H1 (cell line): Measurements from ENCODE around the gene CCL26. TPM values are rescaled to one million over a fixed set of nuclear protein-coding genes. Genes with fewer than 3 reads are reported as not detected.

Experiments
- CTCF ChIA-PET: fragments of 300-600 bp; sonication (Branson Sonifier 250); formaldehyde crosslinking; loops from one replicate; lab custom pipeline; 2021; ENCODE audit not compliant: partially characterized antibody; lab: Charles Lee
- POLR2A ChIA-PET: fragments of 300-600 bp; sonication (Branson Sonifier 250); formaldehyde crosslinking; loops from one replicate; lab custom pipeline; 2021; ENCODE audit warnings: inconsistent platforms; ENCODE audit not compliant: partially characterized antibody; lab: Charles Lee
- DNase-seq, 2 experiments: peaks; one replicate each; pipeline versions ENCODE4 v3.0.0 to v3.0.0-alpha.2; 2010 to 2022; ENCODE audit warnings: low spot score in 2 of 2, low read depth in 1 of 2, mixed read lengths in 1 of 2
- FAIRE-seq: peaks from 2 replicates; lab custom pipeline; 2011; peaks lifted over from hg19 to GRCh38; lab: Jason Lieb, UNC
- H2AFZ ChIP-seq: 2 replicates; pipeline ENCODE4 v1.8.1; 2012; ENCODE audit warnings: low read length, inconsistent platforms
- H2AK5ac ChIP-seq: 2 replicates; pipeline ENCODE4 v1.6.1; 2013; ENCODE audit warnings: low read depth, low read length
- H2BK120ac ChIP-seq: replicated peaks from 2 replicates; pipeline ENCODE3; 2013; ENCODE audit warnings: low read depth, low read length, inconsistent platforms
- H2BK12ac ChIP-seq: 2 replicates; pipeline ENCODE4 v1.6.1; 2013; ENCODE audit warnings: low read depth, low read length
- H2BK15ac ChIP-seq: 2 replicates; pipeline ENCODE4 v1.6.1; 2013; ENCODE audit warnings: low read length
- H2BK20ac ChIP-seq: 2 replicates; pipeline ENCODE4 v1.6.1; 2013; ENCODE audit warnings: low read length
- H2BK5ac ChIP-seq: 2 replicates; pipeline ENCODE4 v1.6.1; 2013; ENCODE audit warnings: low read depth, low read length
- H3K14ac ChIP-seq: 2 replicates; pipeline ENCODE4 v1.6.1; 2013; ENCODE audit warnings: inconsistent platforms; ENCODE audit not compliant: insufficient read length
- H3K18ac ChIP-seq: 2 replicates; pipeline ENCODE4 v1.6.1; 2013; ENCODE audit warnings: low read length; ENCODE audit errors: extremely low read depth
- H3K23ac ChIP-seq: 2 replicates; pipeline ENCODE4 v1.6.1; 2013; ENCODE audit warnings: inconsistent platforms; ENCODE audit not compliant: insufficient read length
- H3K23me2 ChIP-seq: 2 replicates; pipeline ENCODE4 v1.6.1; 2013; ENCODE audit warnings: low read depth, low read length
- H3K27ac ChIP-seq: 2 replicates; pipeline ENCODE4 v1.6.1; 2011; ENCODE audit warnings: low read depth, low read length, inconsistent platforms
- H3K27me3 ChIP-seq, 4 experiments: replicated peaks in 1 of 4; 1 replicate in 1 of 4; 2 replicates in 3 of 4; pipeline versions ENCODE4 v1.6.1 to v1.8.1; 2011 to 2013; ENCODE audit warnings: low read length in 3 of 4, mild to moderate bottlenecking in 3 of 4, inconsistent platforms in 2 of 4, mixed read lengths in 2 of 4, moderate library complexity in 1 of 4; ENCODE audit not compliant: control insufficient read depth in 3 of 4, insufficient read depth in 3 of 4; ENCODE audit errors: extremely low read depth in 1 of 4
- H3K36me3 ChIP-seq, 4 experiments: 2 replicates each; pipeline versions ENCODE4 v1.6.1 to v1.8.1; 2011 to 2013; ENCODE audit warnings: mild to moderate bottlenecking in 4 of 4, low read length in 3 of 4, moderate library complexity in 2 of 4, control low read depth in 1 of 4, inconsistent platforms in 1 of 4; ENCODE audit not compliant: insufficient read depth in 4 of 4, control insufficient read depth in 2 of 4
- H3K4ac ChIP-seq: replicated peaks from 2 replicates; pipeline ENCODE3; 2013; ENCODE audit warnings: low read length, low read depth, mixed read lengths, inconsistent platforms; ENCODE audit not compliant: insufficient read length
- H3K4me1 ChIP-seq, 4 experiments: replicated peaks in 1 of 4; 1 replicate in 1 of 4; 2 replicates in 3 of 4; pipeline versions ENCODE4 v1.6.1 to v1.8.1; 2011 to 2013; ENCODE audit warnings: low read length in 3 of 4, inconsistent platforms in 2 of 4, mixed read lengths in 1 of 4; ENCODE audit not compliant: insufficient read depth in 4 of 4, control insufficient read depth in 3 of 4
- H3K4me2 ChIP-seq, 2 experiments: 2 replicates each; pipeline versions ENCODE4 v1.6.1 to v1.8.1; 2011 to 2013; ENCODE audit warnings: low read depth in 2 of 2, low read length in 2 of 2, control low read depth in 1 of 2, inconsistent platforms in 1 of 2, mild to moderate bottlenecking in 1 of 2; ENCODE audit not compliant: insufficient read depth in 1 of 2
- H3K4me3 ChIP-seq, 4 experiments: fragments of 200-600, 300-600 bp in 1 of 4; sonication (generic), shearing (Covaris generic), sonication (Bioruptor Twin) in 1 of 4; 2 replicates each; pipeline versions ENCODE4 v1.5.1 to v1.8.1; 2011 to 2016; ENCODE audit warnings: low read length in 4 of 4, low read depth in 3 of 4, control low read depth in 2 of 4, inconsistent platforms in 2 of 4, mild to moderate bottlenecking in 2 of 4, mixed read lengths in 1 of 4, moderate library complexity in 1 of 4; ENCODE audit not compliant: insufficient read depth in 2 of 4; ENCODE audit errors: extremely low read depth in 1 of 4
- H3K56ac ChIP-seq: replicated peaks from 2 replicates; pipeline ENCODE3; 2013; ENCODE audit warnings: low read depth, mild to moderate bottlenecking, mixed read lengths, low read length, inconsistent platforms; ENCODE audit not compliant: insufficient read length
- H3K79me1 ChIP-seq: 2 replicates; pipeline ENCODE4 v1.6.1; 2013; ENCODE audit warnings: low read depth, low read length, control low read depth
- H3K79me2 ChIP-seq, 2 experiments: 2 replicates each; pipeline versions ENCODE4 v1.6.1 to v1.8.1; 2012 to 2013; ENCODE audit warnings: low read length in 2 of 2, mild to moderate bottlenecking in 2 of 2, inconsistent platforms in 1 of 2; ENCODE audit not compliant: insufficient read depth in 2 of 2, control insufficient read depth in 1 of 2
- H3K9ac ChIP-seq, 4 experiments: replicated peaks in 1 of 4; 1 replicate in 1 of 4; 2 replicates in 3 of 4; pipeline versions ENCODE4 v1.6.1 to v1.8.1; 2011 to 2013; ENCODE audit warnings: low read depth in 3 of 4, low read length in 3 of 4, control low read depth in 2 of 4, mild to moderate bottlenecking in 2 of 4, moderate library complexity in 2 of 4, inconsistent platforms in 1 of 4; ENCODE audit errors: extremely low read depth in 1 of 4
- H3K9me3 ChIP-seq, 2 experiments: 2 replicates each; pipeline versions ENCODE4 v1.6.1 to v1.8.1; 2012 to 2013; ENCODE audit warnings: mild to moderate bottlenecking in 2 of 2, moderate library complexity in 2 of 2, control low read depth in 1 of 2, inconsistent platforms in 1 of 2, low read depth in 1 of 2, low read length in 1 of 2, mixed read lengths in 1 of 2; ENCODE audit not compliant: insufficient read depth in 2 of 2
- H4K20me1 ChIP-seq, 2 experiments: replicated peaks in 1 of 2; 2 replicates each; pipeline versions ENCODE3 to v1.8.1; 2011 to 2013; ENCODE audit warnings: inconsistent platforms in 2 of 2, low read length in 2 of 2, mild to moderate bottlenecking in 1 of 2; ENCODE audit not compliant: insufficient read depth in 2 of 2, control insufficient read depth in 1 of 2
- H4K5ac ChIP-seq: 2 replicates; pipeline ENCODE4 v1.6.1; 2013; ENCODE audit warnings: low read length, low read depth, mixed read lengths, inconsistent platforms; ENCODE audit not compliant: insufficient read length
- H4K8ac ChIP-seq: 2 replicates; pipeline ENCODE4 v1.8.0; 2013; ENCODE audit warnings: mild to moderate bottlenecking, moderate library complexity, low read length, inconsistent platforms; ENCODE audit not compliant: insufficient read depth; ENCODE audit errors: extremely low read depth
- H4K91ac ChIP-seq: replicated peaks from 2 replicates; pipeline ENCODE3; 2013; ENCODE audit warnings: low read length, mixed read lengths, inconsistent platforms; ENCODE audit not compliant: insufficient read length
- RXRA ChIP-seq: IDR thresholded peaks from 2 replicates; pipeline ENCODE4 v1.6.1; 2011; ENCODE audit warnings: low read depth, mild to moderate bottlenecking, low read length, moderate library complexity; ENCODE audit not compliant: insufficient read depth
- TAF1 ChIP-seq: IDR thresholded peaks from 2 replicates; pipeline ENCODE4 v1.6.1; 2011; ENCODE audit warnings: mild to moderate bottlenecking, low read depth, low read length
- TAF7 ChIP-seq: optimal IDR thresholded peaks from 2 replicates; pipeline ENCODE3; 2011; ENCODE audit warnings: low read depth, mild to moderate bottlenecking, inconsistent platforms, low read length, moderate library complexity, borderline replicate concordance
- WGBS, 2 experiments: shearing (Covaris generic) in 1 of 2; methylation state at CpG; one replicate each; pipeline versions ENCODE4 v1.1.6 to v1.1.7; 2013 to 2015; ENCODE audit warnings: low lambda C conversion rate in 2 of 2, mixed read lengths in 2 of 2, inconsistent platforms in 1 of 2, low coverage in 1 of 2, missing lambda C conversion rate in 1 of 2; ENCODE audit not compliant: insufficient replicate concordance in 2 of 2, insufficient coverage in 1 of 2, insufficient read length in 1 of 2; ENCODE audit errors: extremely low coverage in 1 of 2, missing lambda C conversion rate in 1 of 2; 5-methylcytosine and 5-hydroxymethylcytosine counted together
- polyA plus RNA-seq, 7 experiments: library from polyadenylated mRNA; depleted of rRNA in 3 of 7; stranded (reverse) in 5 of 7; unstranded in 2 of 7; fragments of >200 nt in 5 of 7; fragments of 200-250 nt in 2 of 7; gene quantifications; 1 replicate in 5 of 7; 2 replicates in 1 of 7; 4 replicates in 1 of 7; pipeline versions ENCODE4 v1.2.1 to v1.2.3, GENCODE V29; 2011 to 2013; ENCODE audit warnings: missing spikeins in 2 of 7, mixed read lengths in 2 of 7
- total RNA-seq: library from RNA; stranded (reverse); fragmentation: NEBNext Ultra II Directional; extraction: Animal tissue kit (Norgen Biotek cat#: 25700); gene quantifications from 2 replicates; pipeline ENCODE4 v1.2.1, GENCODE V29; 2021

CCL26 gene
- total and polyA plus RNA-seq, 2 of the 8 experiments (the other 6 are each of a cell fraction or from before 2014, with no cell fraction given) = 8.7 to 14.9 TPM

DNA sequence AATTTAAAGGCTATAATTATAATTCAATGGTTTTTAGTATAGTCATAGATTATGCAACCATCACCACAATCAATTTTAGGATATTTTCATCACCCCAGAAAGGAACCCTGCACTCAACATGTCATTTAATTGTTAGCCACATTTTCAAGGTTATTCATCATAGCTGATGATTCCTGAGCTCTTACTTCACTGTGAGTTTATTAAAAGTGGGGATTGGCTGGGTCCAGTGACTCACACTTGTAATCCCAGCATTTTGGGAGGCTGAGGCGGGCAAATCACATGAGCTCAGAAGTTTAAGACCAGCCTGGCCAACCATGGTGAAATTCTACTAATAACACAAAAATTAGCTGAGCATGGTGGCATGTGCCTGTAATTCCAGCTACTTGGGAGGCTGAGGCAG, 787 bp downstream of the CCL26 start:
- Histone ChIP-seq H3K4me3 (no peak overlapping the region), H3K9me3 (no peaks in the 10 kb centered on the region), H2AK5ac (no peak overlapping the region), H3K23ac (no peak overlapping the region), H3K14ac (no peak overlapping the region), H3K79me2 (no peaks in the 10 kb centered on the region), H3K27ac (no peak overlapping the region), H3K18ac (no peak overlapping the region), H3K9ac (no peak overlapping the region), H3K4me2 (no peak overlapping the region), H3K36me3 (no peaks in the 10 kb centered on the region), H4K91ac (no peak overlapping the region), H4K5ac (no peak overlapping the region), H3K27me3 (no peaks in the 10 kb centered on the region), H3K23me2 (no peaks in the 10 kb centered on the region), H2BK120ac (no peak overlapping the region), H4K8ac (no peak overlapping the region), H2BK20ac (no peak overlapping the region), H3K79me1 (no peaks in the 10 kb centered on the region), H3K4ac (no peak overlapping the region), H2BK5ac (no peak overlapping the region), H4K20me1 (no peaks in the 10 kb centered on the region), H2AFZ (no peak overlapping the region), H2BK15ac (no peak overlapping the region), H2BK12ac (no peak overlapping the region), H3K4me1 (peaks cover 0 to 3% (median 0%) of the 10 kb centered on the region in 4 experiments; a peak in 2 of 7 replicates), H3K56ac (no peak overlapping the region)
- 85% methylated on average over 1 of the region's 1 CpG; no CpG with 5 or more reads in 1 of the 2 experiments for WGBS, 2 experiments
- TF ChIP-seq TAF1 (no peak), RXRA (no peak), TAF7 (no peak)
- FAIRE-seq = no peak
- CTCF ChIA-PET = interaction anchor here (0.5 to 2.8 kb wide), 5 partner anchors 9 to 46 kb away, joined by 3 to 16 read pairs (median 3); no protein-coding TSS in a partner anchor
- POLR2A ChIA-PET = no interaction called here
- DNase-seq = no peak
